ENCODE measurements around the gene SPRR5.

Gene SPRR5

DNA sequence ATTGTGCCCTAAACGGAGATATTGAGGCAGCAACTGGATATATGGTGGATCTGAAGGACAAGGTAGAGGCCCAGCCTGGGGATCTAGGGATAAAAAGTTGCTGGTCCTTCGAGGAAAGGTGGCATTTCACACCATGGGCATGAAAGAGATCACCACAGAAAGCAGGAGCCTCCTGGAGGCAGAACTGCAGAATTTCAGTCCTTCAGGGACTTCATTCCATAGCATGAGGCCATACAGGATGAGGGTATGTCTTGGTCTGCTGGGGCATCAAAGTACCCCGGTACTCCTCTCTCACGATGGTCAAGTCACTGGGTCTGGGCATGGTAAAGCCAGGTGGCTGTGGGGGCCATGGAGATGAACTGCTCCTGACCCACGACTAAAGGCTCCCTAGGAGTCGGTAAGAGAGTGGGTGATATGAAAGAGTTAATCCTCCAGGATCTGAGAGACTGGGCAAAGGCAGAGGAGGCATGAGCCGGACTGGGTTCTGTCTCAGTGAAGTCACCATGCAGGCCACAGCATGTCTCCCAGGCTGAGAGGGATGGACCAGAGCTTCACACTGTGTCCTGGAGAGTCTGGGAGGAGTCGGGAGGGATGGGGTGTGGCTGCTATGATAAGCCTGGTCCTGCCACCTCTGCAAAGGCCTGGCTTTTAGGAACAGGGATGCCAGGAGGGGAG lies 5.8 kb upstream of the SPRR5 start:
- no peak for TF ChIP-seq NFIC (IDR thresholded peaks at IDR 0.05)
- no peak for TF ChIP-seq TAF1 (IDR thresholded peaks at IDR 0.05; ENCODE audit: low read depth)
- TF ChIP-seq EP300 (IDR thresholded peaks at IDR 0.05; ENCODE audit: borderline replicate concordance), result no peak
- TF ChIP-seq, protein P1, sequence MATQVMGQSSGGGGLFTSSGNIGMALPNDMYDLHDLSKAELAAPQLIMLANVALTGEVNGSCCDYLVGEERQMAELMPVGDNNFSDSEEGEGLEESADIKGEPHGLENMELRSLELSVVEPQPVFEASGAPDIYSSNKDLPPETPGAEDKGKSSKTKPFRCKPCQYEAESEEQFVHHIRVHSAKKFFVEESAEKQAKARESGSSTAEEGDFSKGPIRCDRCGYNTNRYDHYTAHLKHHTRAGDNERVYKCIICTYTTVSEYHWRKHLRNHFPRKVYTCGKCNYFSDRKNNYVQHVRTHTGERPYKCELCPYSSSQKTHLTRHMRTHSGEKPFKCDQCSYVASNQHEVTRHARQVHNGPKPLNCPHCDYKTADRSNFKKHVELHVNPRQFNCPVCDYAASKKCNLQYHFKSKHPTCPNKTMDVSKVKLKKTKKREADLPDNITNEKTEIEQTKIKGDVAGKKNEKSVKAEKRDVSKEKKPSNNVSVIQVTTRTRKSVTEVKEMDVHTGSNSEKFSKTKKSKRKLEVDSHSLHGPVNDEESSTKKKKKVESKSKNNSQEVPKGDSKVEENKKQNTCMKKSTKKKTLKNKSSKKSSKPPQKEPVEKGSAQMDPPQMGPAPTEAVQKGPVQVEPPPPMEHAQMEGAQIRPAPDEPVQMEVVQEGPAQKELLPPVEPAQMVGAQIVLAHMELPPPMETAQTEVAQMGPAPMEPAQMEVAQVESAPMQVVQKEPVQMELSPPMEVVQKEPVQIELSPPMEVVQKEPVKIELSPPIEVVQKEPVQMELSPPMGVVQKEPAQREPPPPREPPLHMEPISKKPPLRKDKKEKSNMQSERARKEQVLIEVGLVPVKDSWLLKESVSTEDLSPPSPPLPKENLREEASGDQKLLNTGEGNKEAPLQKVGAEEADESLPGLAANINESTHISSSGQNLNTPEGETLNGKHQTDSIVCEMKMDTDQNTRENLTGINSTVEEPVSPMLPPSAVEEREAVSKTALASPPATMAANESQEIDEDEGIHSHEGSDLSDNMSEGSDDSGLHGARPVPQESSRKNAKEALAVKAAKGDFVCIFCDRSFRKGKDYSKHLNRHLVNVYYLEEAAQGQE (IDR thresholded peaks at IDR 0.05; ENCODE audit: low read depth), result no peak

DNA sequence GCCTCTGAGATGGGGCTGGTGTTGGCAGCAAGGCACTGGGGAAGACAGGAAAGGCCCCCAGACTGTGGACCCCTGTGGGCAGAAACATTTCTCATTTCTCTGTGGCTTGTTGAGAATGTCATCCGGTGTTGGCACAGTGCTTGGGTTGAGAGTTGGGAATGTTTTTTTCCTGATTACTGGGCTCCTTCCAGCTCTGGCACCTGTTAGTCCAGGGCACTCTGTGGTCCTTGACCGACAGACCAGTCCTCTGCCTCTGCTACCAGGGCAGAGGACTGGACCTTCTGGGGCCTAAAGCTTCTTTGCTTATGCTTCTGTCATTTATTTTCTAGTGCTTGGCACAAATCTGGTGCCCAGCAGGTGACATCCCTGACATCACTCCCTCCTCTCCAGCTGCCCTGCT lies 4.8 kb upstream of the SPRR5 start:
- TF ChIP-seq, protein P2, sequence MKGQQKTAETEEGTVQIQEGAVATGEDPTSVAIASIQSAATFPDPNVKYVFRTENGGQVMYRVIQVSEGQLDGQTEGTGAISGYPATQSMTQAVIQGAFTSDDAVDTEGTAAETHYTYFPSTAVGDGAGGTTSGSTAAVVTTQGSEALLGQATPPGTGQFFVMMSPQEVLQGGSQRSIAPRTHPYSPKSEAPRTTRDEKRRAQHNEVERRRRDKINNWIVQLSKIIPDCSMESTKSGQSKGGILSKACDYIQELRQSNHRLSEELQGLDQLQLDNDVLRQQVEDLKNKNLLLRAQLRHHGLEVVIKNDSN (IDR thresholded peaks at IDR 0.05), result no peak
- TF ChIP-seq EGR1 (IDR thresholded peaks at IDR 0.05), result no peak
- TF ChIP-seq NFIC (IDR thresholded peaks at IDR 0.05), result no peak
- TF ChIP-seq RAD21 (IDR thresholded peaks at IDR 0.05; ENCODE audit: low read depth), result no peak
- TF ChIP-seq EP300 (IDR thresholded peaks at IDR 0.05; ENCODE audit: borderline replicate concordance), result no peak
- TF ChIP-seq, protein P1 (IDR thresholded peaks at IDR 0.05; ENCODE audit: low read depth), result no peak
- no peak for TF ChIP-seq FOXM1 (IDR thresholded peaks at IDR 0.05; ENCODE audit: borderline replicate concordance, low read depth)
- TF ChIP-seq TCF12 (IDR thresholded peaks at IDR 0.05; ENCODE audit: low read depth), result no peak
- TF ChIP-seq CREB1 (IDR thresholded peaks at IDR 0.05; ENCODE audit: low read depth), result no peak
- no peak for TF ChIP-seq TAF1 (IDR thresholded peaks at IDR 0.05; ENCODE audit: low read depth)
- TF ChIP-seq CEBPB (IDR thresholded peaks at IDR 0.05), result no peak
- TF ChIP-seq, protein P3, sequence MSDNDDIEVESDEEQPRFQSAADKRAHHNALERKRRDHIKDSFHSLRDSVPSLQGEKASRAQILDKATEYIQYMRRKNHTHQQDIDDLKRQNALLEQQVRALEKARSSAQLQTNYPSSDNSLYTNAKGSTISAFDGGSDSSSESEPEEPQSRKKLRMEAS (IDR thresholded peaks at IDR 0.05), result no peak
- no peak for TF ChIP-seq TEAD4 (IDR thresholded peaks at IDR 0.05)
- TF ChIP-seq YY1 (IDR thresholded peaks at IDR 0.05; ENCODE audit: low read depth), result no peak
- no peak for TF ChIP-seq ZBTB7A (IDR thresholded peaks at IDR 0.05; ENCODE audit: low read depth)

DNA sequence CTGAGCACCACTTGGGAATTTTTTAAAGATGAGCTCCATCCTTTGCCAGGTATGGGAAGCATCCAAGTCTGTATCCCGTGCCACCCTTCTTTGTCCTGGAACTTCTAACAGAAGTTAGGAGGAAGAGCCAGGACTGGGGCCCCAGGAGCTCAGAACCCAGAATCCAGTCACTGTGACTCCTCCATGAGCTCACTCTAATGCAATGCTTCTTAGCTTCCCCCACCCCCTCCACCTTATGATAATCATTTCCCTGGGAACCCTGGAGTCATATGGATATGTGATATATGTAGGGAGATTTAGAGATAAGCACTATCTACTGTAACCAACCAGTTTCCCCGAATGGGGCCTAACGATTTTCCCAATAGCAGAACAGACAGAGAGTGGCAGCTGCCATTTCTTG lies 758 bp upstream of the SPRR5 start:
- no peak for TF ChIP-seq EP300 (IDR thresholded peaks at IDR 0.05; ENCODE audit: borderline replicate concordance)
- TF ChIP-seq RAD21 (IDR thresholded peaks at IDR 0.05; ENCODE audit: low read depth), result no peak
- no peak for TF ChIP-seq CREB1 (IDR thresholded peaks at IDR 0.05; ENCODE audit: low read depth)
- TF ChIP-seq NFIC (IDR thresholded peaks at IDR 0.05), result no peak
- no peak for TF ChIP-seq TAF1 (IDR thresholded peaks at IDR 0.05; ENCODE audit: low read depth)
- TF ChIP-seq TCF12 (IDR thresholded peaks at IDR 0.05; ENCODE audit: low read depth), result no peak
- TF ChIP-seq ZBTB7A (IDR thresholded peaks at IDR 0.05; ENCODE audit: low read depth), result no peak
- no peak for TF ChIP-seq FOXM1 (IDR thresholded peaks at IDR 0.05; ENCODE audit: borderline replicate concordance, low read depth)
- TF ChIP-seq, protein P2 (IDR thresholded peaks at IDR 0.05), result no peak

DNA sequence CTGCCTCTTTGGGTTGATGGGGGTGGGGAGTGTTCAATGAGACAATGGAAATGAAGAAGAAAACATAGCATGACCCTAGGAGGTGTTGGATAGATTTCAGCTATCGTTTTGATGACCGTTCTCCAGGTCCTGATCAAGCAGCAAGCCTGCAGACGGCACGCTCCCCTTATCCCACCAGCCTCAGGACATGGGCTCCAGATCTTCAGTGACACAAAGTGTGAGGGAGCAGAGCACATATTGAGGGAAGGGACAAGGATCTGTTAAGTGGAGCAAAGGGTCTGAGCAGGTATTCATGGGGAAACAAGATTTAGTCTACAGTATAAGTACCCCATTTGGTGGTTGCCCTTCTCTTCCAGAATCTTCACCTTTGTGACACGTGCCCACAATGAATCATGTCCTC lies 4.7 kb downstream of the SPRR5 start:
- TF ChIP-seq RAD21 (IDR thresholded peaks at IDR 0.05; ENCODE audit: low read depth) (no peak), EGR1 (IDR thresholded peaks at IDR 0.05) (no peak)

DNA sequence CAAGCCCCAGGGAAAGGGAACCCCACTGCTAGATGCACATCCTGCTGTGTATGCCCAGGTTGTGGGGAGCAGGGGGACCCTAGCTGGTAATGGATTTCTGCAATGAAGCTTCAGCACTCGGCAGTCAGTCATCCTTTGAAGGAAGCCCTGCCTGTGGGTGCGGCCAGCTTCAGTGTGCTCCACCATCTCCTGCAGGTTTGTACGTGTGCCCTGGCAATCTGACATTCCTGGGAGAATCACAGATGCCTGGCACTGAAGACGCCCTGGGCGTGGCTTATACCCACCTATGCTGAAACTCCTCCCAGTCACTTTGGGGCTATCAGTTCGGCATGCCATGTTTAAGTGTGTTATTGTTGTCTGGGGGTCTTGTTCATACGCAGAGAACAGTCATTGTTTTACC lies 6.8 kb downstream of the SPRR5 start:
- TF ChIP-seq NFIC (IDR thresholded peaks at IDR 0.05) (no peak), TAF1 (IDR thresholded peaks at IDR 0.05; ENCODE audit: low read depth) (no peak), TEAD4 (IDR thresholded peaks at IDR 0.05) (no peak), EP300 (IDR thresholded peaks at IDR 0.05; ENCODE audit: borderline replicate concordance) (no peak), EGR1 (IDR thresholded peaks at IDR 0.05) (no peak), ZBTB7A (IDR thresholded peaks at IDR 0.05; ENCODE audit: low read depth) (no peak)
- TF ChIP-seq, protein P1 (IDR thresholded peaks at IDR 0.05; ENCODE audit: low read depth), result no peak
- TF ChIP-seq, protein P2 (IDR thresholded peaks at IDR 0.05), result no peak
